NCI-H345 (cell line): ENCODE data around the gene NDOR1.
A peak's percentile ranks its signal among the peaks of the same experiment; 100 is the strongest.

Experiments used
- DNase-seq: peaks from one replicate; lab custom pipeline; 2025; lab: John Stamatoyannopoulos, UW

NDOR1 gene

GRCh38 chr9:137220317-137221094 is 15.0 kb downstream of the NDOR1 start:
- DNase-seq, result no peak

GRCh38 chr9:137221095-137221505 is 15.6 kb downstream of the NDOR1 start:
- DNase-seq, result no peak

- DNase-seq, result peak; percentile 49
Measured at GRCh38 chr9:137221506-137222111, 16.1 kb downstream of the NDOR1 start.

GRCh38 chr9:137222190-137223077 is 16.9 kb downstream of the NDOR1 start, which contains the start of gene RNF208:
Gene RNF208, minus strand, starts transcription at chr9:137222240. Its CDS starts 1,028 bp downstream, at chr9:137221212.
- peak; percentile 48 for DNase-seq

GRCh38 chr9:137223078-137223970 is 17.8 kb downstream of the NDOR1 start:
- peak; percentile 97 for DNase-seq

GRCh38 chr9:137224830-137225694 is 19.6 kb downstream of the NDOR1 start, which contains the start of gene CYSRT1:
Gene CYSRT1, plus strand, starts transcription at chr9:137225174. Its CDS starts 448 bp downstream, at chr9:137225622.
- no peak for DNase-seq

- DNase-seq, result no peak
Measured at GRCh38 chr9:137225699-137226331, 20.3 kb downstream of the NDOR1 start.

- DNase-seq, result no peak
Measured at GRCh38 chr9:137226338-137227053, 21.0 kb downstream of the NDOR1 start.

- peak; percentile 75 for DNase-seq
Measured at GRCh38 chr9:137227054-137227852, 21.8 kb downstream of the NDOR1 start, which contains the start of gene RNF224. Gene RNF224, plus strand, starts transcription at chr9:137227502. Its CDS starts 834 bp downstream, at chr9:137228336.

- DNase-seq, result no peak
Measured at GRCh38 chr9:137227853-137228505, 22.5 kb downstream of the NDOR1 start.

GRCh38 chr9:137228506-137228967 is 23.0 kb downstream of the NDOR1 start:
- no peak for DNase-seq

GRCh38 chr9:137228968-137229896 is 23.7 kb downstream of the NDOR1 start:
- no peak for DNase-seq

GRCh38 chr9:137229903-137230704 is 24.6 kb downstream of the NDOR1 start:
- DNase-seq, result no peak

- no peak for DNase-seq
Measured at GRCh38 chr9:137230705-137231371, 25.3 kb downstream of the NDOR1 start, which contains the start of gene SLC34A3. Gene SLC34A3, plus strand, starts transcription at chr9:137230901. Its CDS starts 802 bp downstream, at chr9:137231703.
